ENCODE data around the gene ID2.

- no peak for TF ChIP-seq RAD21 (IDR thresholded peaks at IDR 0.05; ENCODE audit: insufficient read depth, low read depth, low read length)
- TF ChIP-seq ZNF384 (IDR thresholded peaks at IDR 0.05; ENCODE audit: borderline replicate concordance, low read depth, low read length) = no peak
- no peak for TF ChIP-seq ATF2 (IDR thresholded peaks at IDR 0.05; ENCODE audit: low read length)
- no peak for TF ChIP-seq CEBPB (IDR thresholded peaks at IDR 0.05; ENCODE audit: borderline replicate concordance in 1 of 2, low read depth in 2 of 2, low read length in 2 of 2)
- no peak for TF ChIP-seq JUNB (IDR thresholded peaks at IDR 0.05)
- no peak for TF ChIP-seq CREB1 (IDR thresholded peaks at IDR 0.05; ENCODE audit: low read depth)
These were observed 15.3 kb downstream of the ID2 start for GRCh38 chr2:8697190-8697589.

All from GM12878 (cell line).